ENCODE measurements around the gene E2F7. TPM values are rescaled to one million over a fixed set of nuclear protein-coding genes. Genes with fewer than 3 reads are reported as not detected.

The E2F7 gene
- total RNA-seq, 1 experiment from 2014 or later, result 19.5 TPM

DNA sequence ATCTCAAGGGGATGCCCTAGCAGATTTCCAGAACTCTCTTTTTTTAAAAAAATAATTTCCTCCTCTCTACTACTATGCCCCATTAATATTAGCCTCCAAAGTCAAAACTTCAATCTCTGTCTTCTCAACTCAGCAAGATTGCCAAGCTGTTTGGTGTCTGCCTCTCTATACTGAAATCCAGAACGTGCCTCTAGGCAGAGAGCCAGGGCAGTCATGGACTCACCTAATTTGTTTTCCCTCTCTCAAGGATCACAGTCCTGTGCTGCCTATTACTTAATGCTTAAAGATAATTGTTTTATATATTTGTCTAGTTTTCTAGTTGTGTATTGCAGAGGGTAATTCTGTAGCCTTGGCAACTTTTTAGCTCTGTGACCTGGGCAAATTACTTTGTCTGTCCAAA lies 74.7 kb downstream of the E2F7 start:
- ChIA-PET CTCF (no interaction called here), RAD21 (ENCODE audit: low non-redundant PET in 1 of 2, low total read pairs in 2 of 2, uncharacterized antibody in 2 of 2, unreplicated experiment in 2 of 2) (no interaction called here), POLR2A (no interaction called here)
- no peaks in the 10 kb centered on the region for H3K4me1 ChIP-seq (ENCODE audit: control insufficient read depth in 1 of 2, insufficient read depth in 2 of 2, low read length in 2 of 2)
- no peak overlapping the region for H2AFZ ChIP-seq (ENCODE audit: low read depth, low read length, poor library complexity, severe bottlenecking)
- TF ChIP-seq ELF1 (IDR thresholded peaks at IDR 0.05; ENCODE audit: borderline replicate concordance, low read depth), result no peak
- TF ChIP-seq TCF7L2 (IDR thresholded peaks at IDR 0.05; ENCODE audit: borderline replicate concordance, extremely low read depth, insufficient read depth, insufficient read length), result no peak
- TF ChIP-seq EGR1 (IDR thresholded peaks at IDR 0.05; ENCODE audit: low read depth), result no peak
- no peak for TF ChIP-seq POLR2A (IDR thresholded peaks at IDR 0.05; ENCODE audit: borderline replicate concordance, extremely low read depth, insufficient read depth, insufficient read length)
- TF ChIP-seq CEBPB (IDR thresholded peaks at IDR 0.05; ENCODE audit: low read depth), result no peak
- no peak for TF ChIP-seq EZH2 (IDR thresholded peaks at IDR 0.05)
- no peak for TF ChIP-seq POLR2AphosphoS5 (IDR thresholded peaks at IDR 0.05; ENCODE audit: low read depth, low read length)
- TF ChIP-seq SIN3A (IDR thresholded peaks at IDR 0.05; ENCODE audit: low read depth), result no peak
- TF ChIP-seq MAX (IDR thresholded peaks at IDR 0.05), result no peak
- TF ChIP-seq CBX3 (IDR thresholded peaks at IDR 0.05; ENCODE audit: low read depth), result no peak
- DNase-seq (ENCODE audit: low read depth, low spot score) (no peak), ATAC-seq (no peak)
- no peak overlapping the region for H3K27ac ChIP-seq (ENCODE audit: low read depth, low read length)
- intact Hi-C loops (cut with micrococcal nuclease), result no loop called here
- H3K27me3 ChIP-seq (ENCODE audit: insufficient read depth, low read length), result no peaks in the 10 kb centered on the region
- H3K4me2 ChIP-seq (ENCODE audit: low read length), result no peak overlapping the region
- no peak overlapping the region for H3K4me3 ChIP-seq (replicated peaks in 1 of 2; ENCODE audit: low read depth in 1 of 2, low read length in 2 of 2)
- no peaks in the 10 kb centered on the region for H3K9me3 ChIP-seq (ENCODE audit: control insufficient read depth in 1 of 2, insufficient read depth in 1 of 2, low read depth in 1 of 2, low read length in 2 of 2)
- no peaks in the 10 kb centered on the region for H3K9me2 ChIP-seq (ENCODE audit: insufficient read depth)
- no peak overlapping the region for H3K9ac ChIP-seq (ENCODE audit: low read length)
- no peaks in the 10 kb centered on the region for H3K36me3 ChIP-seq (ENCODE audit: control insufficient read depth in 1 of 2, insufficient read depth in 2 of 2, low read length in 2 of 2)
- H4K20me1 ChIP-seq (ENCODE audit: insufficient read depth), result no peaks in the 10 kb centered on the region
- no peaks in the 10 kb centered on the region for H3K79me2 ChIP-seq (ENCODE audit: insufficient read depth, low read length)
- BruUV-seq (replicated peaks), result no TSS peak

- intact Hi-C loops (cut with micrococcal nuclease), result no loop called here
- RAD21 ChIA-PET (ENCODE audit: low non-redundant PET in 1 of 2, low total read pairs in 2 of 2, uncharacterized antibody in 2 of 2, unreplicated experiment in 2 of 2), result no interaction called here
- no peak overlapping the region for H2AFZ ChIP-seq (ENCODE audit: low read depth, low read length, poor library complexity, severe bottlenecking)
- no peaks in the 10 kb centered on the region for H3K27me3 ChIP-seq (ENCODE audit: insufficient read depth, low read length)
- no peaks in the 10 kb centered on the region for H4K20me1 ChIP-seq (ENCODE audit: insufficient read depth)
- no peaks in the 10 kb centered on the region for H3K4me1 ChIP-seq (ENCODE audit: control insufficient read depth in 1 of 2, insufficient read depth in 2 of 2, low read length in 2 of 2)
- H3K9ac ChIP-seq (ENCODE audit: low read length), result no peak overlapping the region
- no peak for ATAC-seq
- no peak overlapping the region for H3K27ac ChIP-seq (ENCODE audit: low read depth, low read length)
- H3K9me3 ChIP-seq (ENCODE audit: control insufficient read depth in 1 of 2, insufficient read depth in 1 of 2, low read depth in 1 of 2, low read length in 2 of 2), result peaks cover 0 to 6% of the 10 kb centered on the region in 2 experiments; a peak in 1 of 4 replicates
- H3K79me2 ChIP-seq (ENCODE audit: insufficient read depth, low read length), result no peaks in the 10 kb centered on the region
- CTCF ChIA-PET, result no interaction called here
- H3K36me3 ChIP-seq (ENCODE audit: control insufficient read depth in 1 of 2, insufficient read depth in 2 of 2, low read length in 2 of 2), result no peaks in the 10 kb centered on the region
- H3K4me3 ChIP-seq (replicated peaks in 1 of 2; ENCODE audit: low read depth in 1 of 2, low read length in 2 of 2), result no peak overlapping the region
- BruUV-seq (replicated peaks), result no TSS peak
- no peaks in the 10 kb centered on the region for H3K9me2 ChIP-seq (ENCODE audit: insufficient read depth)
- POLR2A ChIA-PET, result no interaction called here
- DNase-seq (ENCODE audit: low read depth, low spot score), result no peak
- H3K4me2 ChIP-seq (ENCODE audit: low read length), result no peak overlapping the region
- TF ChIP-seq EZH2phosphoT487 (IDR thresholded peaks at IDR 0.05; ENCODE audit: borderline replicate concordance) (no peak), ZFX (IDR thresholded peaks at IDR 0.05) (no peak), TCF7L2 (IDR thresholded peaks at IDR 0.05; ENCODE audit: borderline replicate concordance, extremely low read depth, insufficient read depth, insufficient read length) (no peak), ATF3 (IDR thresholded peaks at IDR 0.05) (no peak), POLR2AphosphoS5 (IDR thresholded peaks at IDR 0.05; ENCODE audit: low read depth, low read length) (no peak), SP1 (IDR thresholded peaks at IDR 0.05; ENCODE audit: low read depth) (no peak), CTCF (IDR thresholded peaks at IDR 0.05 in 2 of 3, conservative IDR thresholded peaks at IDR 0.05 in 1 of 3; ENCODE audit: borderline replicate concordance in 1 of 3, insufficient read depth in 1 of 3, low read depth in 2 of 3, low read length in 2 of 3) (no peak), EGR1 (IDR thresholded peaks at IDR 0.05; ENCODE audit: low read depth) (no peak), MAX (IDR thresholded peaks at IDR 0.05) (no peak), SRF (IDR thresholded peaks at IDR 0.05; ENCODE audit: low read depth) (no peak)
- TF ChIP-seq, protein P1, sequence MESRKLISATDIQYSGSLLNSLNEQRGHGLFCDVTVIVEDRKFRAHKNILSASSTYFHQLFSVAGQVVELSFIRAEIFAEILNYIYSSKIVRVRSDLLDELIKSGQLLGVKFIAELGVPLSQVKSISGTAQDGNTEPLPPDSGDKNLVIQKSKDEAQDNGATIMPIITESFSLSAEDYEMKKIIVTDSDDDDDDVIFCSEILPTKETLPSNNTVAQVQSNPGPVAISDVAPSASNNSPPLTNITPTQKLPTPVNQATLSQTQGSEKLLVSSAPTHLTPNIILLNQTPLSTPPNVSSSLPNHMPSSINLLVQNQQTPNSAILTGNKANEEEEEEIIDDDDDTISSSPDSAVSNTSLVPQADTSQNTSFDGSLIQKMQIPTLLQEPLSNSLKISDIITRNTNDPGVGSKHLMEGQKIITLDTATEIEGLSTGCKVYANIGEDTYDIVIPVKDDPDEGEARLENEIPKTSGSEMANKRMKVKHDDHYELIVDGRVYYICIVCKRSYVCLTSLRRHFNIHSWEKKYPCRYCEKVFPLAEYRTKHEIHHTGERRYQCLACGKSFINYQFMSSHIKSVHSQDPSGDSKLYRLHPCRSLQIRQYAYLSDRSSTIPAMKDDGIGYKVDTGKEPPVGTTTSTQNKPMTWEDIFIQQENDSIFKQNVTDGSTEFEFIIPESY (IDR thresholded peaks at IDR 0.05; ENCODE audit: extremely low read depth, insufficient replicate concordance, low read length), result no peak
Measured at GRCh38 chr12:76984566-76984965, 80.8 kb downstream of the E2F7 start.
